HG02678 (cell line): ENCODE measurements around the gene IP6K2.

ENCODE experiments used
- ATAC-seq: cut with Tn5 transposase; IDR thresholded peaks from one replicate; pipeline ENCODE4 v1.9.1; 2021; ENCODE audit warnings: mild to moderate bottlenecking, moderate library complexity; ENCODE audit not compliant: unreplicated experiment

The IP6K2 gene

DNA sequence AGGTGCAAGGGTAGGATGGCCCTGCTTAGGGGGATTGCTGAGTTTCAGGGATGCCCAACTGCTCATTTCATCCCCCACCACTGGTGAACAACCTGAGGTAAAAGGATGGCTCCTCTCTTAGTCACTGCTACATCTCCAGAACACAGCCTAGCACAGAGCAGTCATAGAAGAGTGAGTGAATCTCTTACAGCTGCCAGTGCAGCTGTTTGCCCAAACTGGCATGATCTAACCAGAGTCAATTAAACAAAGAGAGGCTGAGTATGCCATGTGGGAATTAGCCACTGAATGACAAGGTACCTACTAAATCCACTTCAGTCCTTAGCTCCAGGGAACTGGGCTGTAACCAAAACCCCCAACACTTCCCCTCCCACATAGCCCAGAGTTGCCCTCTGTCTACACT, 24.5 kb downstream of the IP6K2 start:
- no peak for ATAC-seq

DNA sequence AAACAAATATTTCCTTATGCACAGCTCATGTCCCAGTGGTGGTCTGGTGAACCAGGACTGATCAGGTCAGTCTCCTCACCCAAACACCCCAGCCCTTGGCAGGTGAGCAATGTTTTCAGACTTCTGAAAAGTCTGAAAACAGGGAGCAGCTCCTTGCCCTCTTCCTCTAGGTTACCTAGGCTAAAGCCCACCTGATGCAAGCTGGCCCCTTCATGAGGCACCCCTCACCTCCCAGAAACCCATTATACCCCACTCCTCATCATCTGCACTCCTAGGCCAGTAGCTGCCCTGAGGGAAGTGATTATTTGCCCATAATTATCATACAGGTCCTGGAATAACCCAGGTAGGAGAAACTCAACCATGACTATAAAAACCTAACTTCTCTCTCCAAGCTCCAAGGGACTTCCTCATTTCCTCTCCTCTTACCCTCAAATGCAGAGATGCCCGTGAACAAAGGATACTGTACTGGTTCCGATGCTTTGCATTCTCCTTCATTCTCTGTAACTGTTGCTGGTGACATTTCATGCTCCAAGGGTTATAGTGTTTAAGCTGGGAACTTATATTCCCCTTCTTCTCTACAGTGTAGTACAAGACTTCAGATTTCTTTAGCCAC, 26.1 kb downstream of the IP6K2 start:
- ATAC-seq, result no peak

DNA sequence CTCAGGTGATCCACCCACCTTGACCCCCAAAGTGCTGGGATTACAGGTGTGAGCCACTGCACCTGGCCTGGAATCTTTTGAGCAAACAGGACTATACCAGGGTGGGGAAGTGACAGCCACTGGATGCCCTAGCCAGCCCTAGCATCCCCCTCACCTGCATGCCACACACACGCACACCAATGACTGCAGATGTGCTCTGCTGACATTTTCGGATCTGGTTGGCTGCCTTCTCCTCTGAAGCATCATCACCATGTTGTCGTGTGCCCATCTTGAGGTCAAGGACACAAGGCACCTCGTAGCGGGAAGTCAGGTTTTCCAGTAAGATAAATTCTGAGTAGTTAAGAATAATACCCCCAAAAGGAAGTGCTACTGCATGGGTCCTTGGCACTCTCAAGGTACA, 27.6 kb downstream of the IP6K2 start:
- no peak for ATAC-seq

DNA sequence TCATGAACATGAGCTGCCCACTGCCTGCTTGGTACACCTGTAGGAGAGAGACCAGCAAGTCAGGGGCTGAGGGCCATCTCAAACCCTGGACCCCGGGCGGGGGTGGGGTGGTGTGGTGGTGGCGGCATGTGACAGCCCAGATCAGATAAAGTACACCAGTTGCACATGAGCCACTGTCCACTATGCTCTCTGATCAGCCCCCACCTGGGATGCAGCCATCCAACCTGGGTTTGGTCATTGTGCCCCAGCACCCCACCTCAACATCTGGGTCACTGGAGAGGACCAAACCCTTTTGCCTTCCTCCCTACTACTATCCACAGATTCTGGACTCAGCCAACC, 28.3 kb downstream of the IP6K2 start:
- no peak for ATAC-seq

DNA sequence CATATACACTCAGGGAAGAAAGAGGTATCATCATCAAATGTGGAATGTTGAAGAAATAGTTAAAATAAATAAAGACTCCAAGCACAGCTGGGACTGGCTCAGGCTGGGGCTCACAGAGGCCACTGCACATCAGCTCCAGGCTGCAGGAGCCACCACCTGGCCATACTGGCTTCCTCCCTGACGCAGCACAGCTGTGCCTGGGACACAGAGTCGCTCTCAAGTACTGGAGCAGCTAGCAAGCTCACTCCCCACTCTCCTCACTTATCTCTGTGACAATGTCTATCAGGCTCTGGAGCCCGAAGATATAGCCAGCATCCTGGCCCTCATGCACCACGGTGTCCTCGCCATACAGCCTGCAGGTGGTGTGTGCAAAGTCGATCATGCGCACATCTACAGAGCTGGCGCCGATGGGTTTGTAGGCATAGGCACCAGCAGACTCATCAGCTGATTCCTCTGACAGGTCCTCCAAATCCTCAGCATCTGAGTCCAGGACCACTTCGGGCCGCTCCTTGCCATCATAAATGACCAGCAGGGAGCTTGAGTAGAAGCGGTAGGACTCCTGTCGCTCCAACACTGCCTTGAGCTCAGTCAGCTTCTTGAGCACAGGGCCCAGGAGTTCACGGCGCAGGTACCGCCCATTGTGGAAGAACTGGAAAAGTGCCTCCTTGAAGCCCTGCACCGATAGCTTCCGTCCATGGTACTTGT, 28.8 kb downstream of the IP6K2 start:
- ATAC-seq, result no peak

DNA sequence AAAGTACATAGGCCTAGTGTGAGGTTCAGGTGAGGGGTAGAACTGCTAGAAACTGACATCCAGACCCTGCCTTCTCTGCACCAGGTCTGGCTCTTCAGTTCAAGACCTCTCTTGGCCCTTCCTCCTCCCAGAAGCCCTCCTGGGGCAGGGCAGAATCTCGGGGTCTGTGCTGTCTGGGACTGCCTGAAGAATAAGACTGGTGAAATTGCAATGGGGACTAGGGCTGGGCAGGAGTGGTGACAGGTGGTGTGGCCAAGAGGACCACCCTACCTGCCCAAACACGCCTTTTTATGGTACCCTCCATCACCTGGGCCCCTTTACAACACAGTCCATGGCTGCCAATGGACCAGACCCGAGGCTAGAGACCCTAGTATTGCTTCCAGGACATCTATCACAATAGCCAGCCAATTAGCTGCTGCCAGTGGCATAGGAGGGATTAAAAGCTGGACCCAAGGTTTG, 29.8 kb downstream of the IP6K2 start:
- no peak for ATAC-seq

DNA sequence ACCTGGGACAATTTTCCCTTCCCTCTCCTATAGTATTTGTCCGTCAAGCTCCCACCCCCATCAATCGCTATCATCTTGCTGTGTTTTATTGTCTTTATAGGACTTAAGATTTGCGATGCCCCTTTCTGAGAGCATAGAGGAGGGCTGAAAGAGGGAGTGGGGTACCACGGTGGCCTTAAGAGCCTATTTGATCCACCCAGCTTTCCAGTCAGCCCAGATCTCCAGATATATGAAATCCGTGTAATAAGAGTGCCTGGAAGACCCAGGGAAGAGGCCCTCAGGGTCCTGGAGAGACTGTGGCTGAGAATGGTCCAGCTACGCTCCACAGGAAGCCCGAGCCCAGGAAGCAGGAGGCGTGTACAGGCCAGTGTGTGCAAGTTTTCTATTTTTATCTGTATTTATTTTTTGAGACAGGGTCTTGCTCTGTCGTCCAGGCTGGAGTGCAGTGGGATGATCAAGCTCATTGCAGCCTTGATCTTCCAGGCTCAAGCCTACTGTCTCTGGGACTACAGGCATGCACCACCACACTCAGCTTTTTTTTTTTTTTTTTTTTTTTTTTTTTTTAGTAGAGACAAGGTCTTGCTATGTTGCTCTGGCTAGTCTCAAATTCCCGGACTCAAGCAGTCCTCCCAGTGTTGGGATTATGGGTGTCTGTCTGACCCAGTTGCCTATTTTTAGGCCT, 30.3 kb downstream of the IP6K2 start:
- ATAC-seq, result no peak

DNA sequence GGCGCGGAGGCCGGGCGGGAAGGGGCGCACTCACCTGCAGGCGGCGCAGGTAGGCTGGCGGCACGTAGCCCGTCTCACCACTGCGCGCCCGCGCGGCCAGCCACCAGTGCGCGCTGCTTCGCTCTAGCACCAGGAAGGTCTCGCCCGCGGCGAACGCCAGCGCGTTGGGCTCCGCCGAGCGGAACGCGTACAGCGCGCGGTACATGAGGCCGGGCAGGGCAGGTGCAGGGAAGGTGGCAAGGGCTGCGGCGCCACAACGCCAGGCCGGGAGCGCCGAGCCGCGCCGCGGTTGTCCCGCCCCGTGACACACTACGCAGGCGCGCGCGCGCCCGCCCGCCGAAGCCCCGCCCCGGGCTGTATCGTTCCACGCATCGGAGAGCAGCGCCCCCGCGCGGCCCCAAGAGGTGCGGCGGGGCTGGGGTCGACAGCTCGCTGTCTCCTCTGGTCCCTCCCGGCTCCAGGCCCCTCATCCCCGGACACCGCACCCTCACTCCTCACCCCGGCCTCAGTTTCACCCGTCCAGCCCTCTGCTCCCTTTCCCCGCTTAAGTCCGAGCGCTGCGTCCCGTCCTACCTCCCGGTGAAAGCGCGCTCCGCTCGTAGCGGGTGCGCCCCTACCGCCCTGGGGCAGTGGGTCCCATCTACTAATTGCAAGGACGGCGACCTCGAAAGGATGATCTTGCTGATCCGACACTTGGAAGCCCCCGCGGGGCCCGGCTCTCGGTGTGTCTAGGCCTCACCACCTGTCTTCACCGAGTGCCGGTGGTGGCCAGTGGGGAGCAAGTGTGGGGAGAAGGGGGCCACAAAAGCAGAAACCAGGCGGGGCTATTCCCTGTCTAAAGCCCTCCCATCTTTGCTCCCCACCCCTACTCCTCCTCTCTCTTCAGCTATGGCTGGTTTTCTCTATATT, 31.2 kb downstream of the IP6K2 start, which contains the start of gene NCKIPSD:
TSS of gene NCKIPSD (minus strand) at position 313 of the 909 bp plus-strand sequence. CDS start at position 205, 108 bp downstream.
- ATAC-seq, result peak; percentile 83

DNA sequence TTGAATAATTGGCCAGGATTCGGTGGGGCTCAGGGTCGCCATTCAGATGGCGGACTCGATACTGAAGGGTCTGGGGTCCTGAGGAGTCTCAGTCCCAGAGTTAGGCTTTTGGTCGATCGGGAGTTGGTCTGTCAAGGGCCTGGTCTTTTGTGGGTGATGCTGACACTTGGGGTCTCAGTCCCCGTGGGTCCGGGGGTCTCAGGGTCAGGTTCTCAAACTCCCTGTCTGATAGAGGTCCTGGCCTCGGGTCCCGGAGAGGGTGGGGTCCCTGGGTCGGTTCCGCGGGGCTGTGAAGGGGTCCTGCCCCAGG, 31.8 kb downstream of the IP6K2 start:
- ATAC-seq, result no peak

DNA sequence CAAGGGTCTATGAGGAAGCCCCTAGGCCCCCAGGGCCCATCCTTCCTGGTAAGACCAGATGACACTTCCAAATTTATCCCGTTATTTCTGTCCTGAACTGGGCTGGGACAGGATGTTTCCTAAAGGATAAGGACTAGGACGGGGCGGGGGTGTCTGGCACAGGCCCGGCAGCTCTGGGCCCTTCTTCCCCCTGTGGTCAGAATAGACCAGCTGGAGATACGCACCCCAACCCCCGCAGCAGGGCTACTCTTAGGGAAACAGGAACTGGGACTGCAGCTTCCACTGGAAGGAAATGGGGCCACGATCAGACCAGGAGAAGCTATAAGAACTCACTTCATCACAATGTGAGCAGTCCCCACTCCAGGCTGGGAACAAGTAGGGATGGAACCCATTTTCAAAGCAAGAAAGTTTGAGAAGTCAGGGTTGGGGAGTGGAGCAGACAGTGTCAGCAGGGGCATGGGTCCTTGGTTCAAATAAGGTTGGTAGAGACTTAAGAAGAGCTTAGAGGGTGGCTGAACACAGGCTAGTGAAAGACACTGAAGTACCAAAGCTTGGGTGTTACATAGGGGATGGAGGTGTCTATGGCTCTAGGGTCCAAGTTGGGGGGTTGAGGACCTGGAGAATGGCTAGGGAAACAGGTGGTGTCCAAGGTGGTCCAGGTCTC, 32.4 kb downstream of the IP6K2 start:
- no peak for ATAC-seq

DNA sequence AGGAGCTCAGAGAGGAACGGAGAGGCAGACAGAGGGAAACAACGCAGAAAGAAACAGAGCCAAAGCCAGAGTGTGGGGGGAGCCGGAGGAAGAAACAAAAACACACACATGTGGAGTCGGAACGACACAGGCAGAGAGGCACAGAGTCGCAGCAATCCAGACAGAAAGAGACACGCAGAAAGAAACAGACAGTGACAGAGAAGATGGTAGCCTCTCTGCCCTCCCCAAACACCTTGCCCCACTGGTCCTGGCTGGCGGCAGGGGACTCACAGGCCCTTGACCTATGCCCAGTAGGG, 33.0 kb downstream of the IP6K2 start:
- ATAC-seq, result no peak

DNA sequence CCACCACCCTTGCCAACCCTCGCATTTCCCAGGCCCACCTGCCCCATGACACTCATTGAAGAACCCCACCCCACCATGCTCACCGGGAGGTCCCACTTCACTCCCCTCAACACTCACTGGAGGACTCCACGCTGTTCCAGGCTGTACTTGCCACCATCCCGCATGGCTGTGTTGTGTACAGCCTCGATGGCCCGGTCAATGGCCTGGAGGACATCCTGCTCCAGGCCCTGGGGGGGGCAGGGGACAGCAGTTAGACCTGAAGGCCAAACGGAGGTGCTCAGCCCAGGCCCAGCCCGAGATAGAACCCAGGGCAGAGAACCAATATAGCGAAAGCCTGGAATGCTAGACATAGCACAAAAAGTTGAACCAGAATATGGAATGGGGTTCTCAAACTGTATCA, 34.2 kb downstream of the IP6K2 start:
- ATAC-seq, result no peak

DNA sequence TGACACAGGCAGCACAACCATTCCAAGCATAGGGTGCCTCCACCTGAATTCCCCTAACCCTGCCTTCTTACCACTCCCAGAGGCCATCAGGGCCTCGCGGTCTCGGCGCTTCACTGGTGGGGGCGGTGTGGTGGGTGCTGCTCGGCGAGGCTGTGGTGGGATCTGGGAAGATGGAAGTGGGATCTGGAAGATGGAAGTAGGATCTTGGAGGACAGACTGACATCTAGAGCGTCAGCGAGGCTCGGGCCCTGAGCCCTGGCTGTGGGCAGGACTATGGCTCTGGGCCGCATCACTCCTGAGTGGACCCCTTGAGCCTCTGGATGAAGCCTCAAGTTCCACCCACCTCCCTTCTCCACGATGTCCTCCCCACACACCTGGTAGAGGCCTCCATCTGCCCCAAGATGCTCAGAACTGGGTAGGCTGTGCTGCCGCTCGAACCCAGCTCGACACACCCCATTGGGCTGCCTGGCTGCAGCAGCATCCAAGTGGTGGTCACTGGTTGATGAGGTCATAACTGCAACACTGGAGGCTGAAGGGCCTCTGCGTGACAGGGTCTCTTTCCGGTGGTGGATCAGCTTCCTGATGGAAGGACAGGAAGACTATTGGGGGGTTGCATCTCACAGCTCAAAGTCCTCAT, 34.9 kb downstream of the IP6K2 start:
- ATAC-seq, result no peak

DNA sequence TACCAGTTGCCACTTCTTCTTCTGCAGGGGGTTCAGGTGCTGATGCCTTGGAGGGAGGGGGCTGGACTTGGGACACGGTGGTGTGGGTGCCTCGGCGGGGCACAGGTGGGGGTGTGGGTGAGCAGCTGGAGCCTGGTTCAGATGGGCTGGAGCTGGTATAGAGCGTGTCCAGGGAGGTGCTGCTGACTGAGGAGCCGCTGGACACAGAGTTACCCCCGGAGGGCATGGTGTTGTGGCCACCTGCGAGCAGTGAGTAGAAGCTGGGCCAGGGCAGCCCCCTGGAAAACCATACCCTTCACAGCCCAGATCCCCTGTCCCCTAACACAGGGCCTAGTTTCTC, 35.5 kb downstream of the IP6K2 start:
- ATAC-seq, result no peak

DNA sequence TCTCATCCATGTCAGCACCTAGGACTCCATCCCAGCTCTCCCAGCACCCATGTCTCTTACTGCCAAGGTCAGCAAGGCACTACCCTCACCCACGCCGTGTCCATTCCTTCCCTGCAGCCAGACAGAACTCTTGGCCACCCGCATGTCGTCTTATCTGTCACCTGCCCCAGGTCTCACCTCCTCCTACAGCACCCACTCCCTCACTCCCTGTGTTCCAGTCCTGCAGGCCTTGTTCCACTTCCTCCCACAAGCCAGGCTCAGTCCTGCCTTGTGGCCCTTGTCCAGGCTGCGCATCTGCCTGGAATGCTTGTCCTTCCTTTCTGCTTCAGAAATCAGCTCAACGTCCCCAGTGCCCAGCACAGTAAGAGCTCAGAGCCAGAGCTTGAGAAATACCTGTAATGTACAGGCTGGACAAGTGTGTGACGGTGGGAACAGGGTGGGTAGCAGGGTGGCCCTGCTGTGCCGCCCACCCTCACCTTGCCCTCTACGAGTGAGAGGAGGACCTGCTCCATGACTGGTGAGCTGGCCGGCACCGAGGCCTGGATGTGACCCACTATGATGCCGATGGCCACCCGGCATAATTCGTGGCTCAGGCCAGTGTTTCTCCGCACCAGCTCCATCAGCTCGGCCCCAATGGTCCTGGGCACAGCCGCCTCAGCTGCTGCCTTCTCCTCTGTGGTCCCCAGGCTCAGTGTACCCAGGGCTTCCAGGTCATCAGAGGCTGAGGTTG, 36.0 kb downstream of the IP6K2 start:
- ATAC-seq, result no peak

DNA sequence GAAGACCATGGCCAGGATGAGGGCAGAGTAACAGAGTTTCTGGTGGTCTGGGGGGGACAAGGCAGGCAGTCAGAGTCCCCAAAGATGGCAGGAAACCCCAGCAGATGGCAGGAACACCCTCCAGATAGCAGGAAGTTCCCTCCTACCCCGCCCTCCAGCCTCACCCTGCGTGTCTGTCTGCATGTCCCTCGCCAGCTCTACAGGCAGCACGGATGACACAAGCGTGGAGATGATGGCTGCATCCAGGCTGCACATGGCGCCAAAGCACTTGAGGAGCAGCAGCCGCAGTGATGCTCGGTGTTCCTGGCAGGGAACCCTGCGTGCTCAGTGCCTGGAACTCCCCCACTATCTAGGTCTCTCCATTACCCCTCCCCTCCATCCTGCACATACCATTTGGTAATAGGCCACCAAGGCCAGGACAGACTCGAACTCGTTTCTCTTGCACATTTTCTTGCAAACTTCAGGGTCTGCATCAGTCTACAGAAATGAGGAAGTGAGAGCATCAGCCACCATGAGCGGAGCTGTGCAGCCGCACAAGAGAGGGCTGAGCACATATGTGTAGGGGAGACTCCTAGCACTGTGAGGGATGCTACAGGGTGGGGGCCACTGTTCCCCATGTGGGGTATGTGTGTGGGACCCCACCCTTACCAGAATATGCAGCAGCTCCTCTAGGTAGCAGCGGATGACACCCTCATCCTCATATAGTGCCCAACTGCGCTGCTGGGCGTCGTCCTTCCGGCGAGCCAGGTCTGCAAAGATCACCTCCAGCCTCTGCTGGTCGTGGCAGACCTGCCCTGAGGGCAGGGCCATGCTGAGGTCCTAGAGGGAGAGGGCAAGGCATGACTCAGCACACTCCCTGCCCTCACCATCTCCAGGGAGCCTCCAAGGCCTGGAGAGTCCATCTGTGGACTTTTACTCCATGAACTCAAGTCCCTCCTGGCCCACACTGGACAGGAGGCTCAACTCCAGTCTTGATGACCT, 37.3 kb downstream of the IP6K2 start:
- no peak for ATAC-seq

DNA sequence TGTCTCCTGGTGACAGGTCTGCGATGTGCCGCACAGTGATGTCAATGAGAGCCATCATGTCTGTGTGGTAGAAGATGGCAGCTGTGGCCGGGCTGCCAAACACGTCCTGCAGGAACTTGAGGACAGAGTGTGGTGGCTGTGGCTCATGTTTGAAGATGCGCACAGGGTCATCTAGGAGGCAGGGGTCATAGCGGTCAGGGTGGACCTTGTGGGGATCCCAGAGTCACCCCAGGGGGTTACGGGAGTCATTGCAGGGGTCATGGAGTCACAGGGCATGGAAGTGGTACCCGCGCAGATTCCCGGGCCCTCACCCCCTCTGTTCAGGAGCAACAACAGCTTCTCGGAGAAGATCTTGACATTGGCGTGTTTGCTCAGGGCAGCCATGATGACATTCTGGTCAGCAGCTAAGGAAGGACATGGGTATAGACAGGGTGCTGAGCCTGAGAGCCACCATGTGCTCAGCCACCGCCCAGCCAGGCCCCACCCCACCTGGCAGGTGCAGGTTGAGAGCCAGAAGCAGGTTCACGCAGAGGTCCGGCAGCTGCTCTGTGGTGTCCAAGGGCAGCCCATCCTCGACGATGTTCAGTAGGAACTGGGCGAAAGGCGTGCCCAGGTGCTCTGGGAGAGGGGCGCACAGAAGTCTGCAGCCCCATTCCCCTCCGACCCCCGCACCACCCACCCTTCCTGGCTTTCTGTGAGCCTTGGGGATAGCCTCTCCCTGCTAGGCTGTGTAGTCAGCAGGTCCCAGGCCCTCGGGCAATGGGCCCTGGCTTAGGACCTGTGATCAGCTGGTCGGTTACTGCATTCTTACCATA, 38.2 kb downstream of the IP6K2 start:
- no peak for ATAC-seq

DNA sequence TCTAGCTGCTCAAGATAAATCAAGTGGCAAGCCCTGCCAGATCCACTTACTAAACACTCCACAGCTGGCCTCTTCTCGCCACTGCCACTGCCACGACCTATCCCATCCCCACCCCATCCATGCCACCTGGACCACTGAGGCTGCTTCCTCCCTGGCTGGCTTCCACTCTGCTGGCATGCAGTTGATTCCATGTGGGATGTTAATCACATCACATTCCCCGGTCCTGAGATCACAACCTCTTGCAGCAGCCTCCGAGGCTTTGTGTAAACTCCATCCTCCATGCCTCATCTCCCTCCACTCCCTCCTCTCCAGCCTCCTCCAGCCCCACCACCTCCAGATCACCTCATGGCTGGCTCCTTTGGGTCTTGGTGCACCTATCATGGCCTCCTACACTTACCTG, 39.0 kb downstream of the IP6K2 start:
- ATAC-seq, result no peak
